PFSK-1 (cell line): ENCODE data around the gene MAFG.

Source experiments
- FOXP2 ChIP-seq: optimal IDR thresholded peaks from 2 replicates; pipeline ENCODE3; 2011; ENCODE audit warnings: borderline replicate concordance, control low read depth, inconsistent platforms; ENCODE audit not compliant: insufficient read depth; ENCODE audit errors: extremely low read length, extremely low read depth
- POLR2AphosphoS5 ChIP-seq: IDR thresholded peaks from 2 replicates; pipeline ENCODE4 v1.6.1; 2012; ENCODE audit warnings: low read depth, mild to moderate bottlenecking, control low read depth, low read length, moderate library complexity
- REST ChIP-seq, 2 experiments: IDR thresholded peaks; 2 replicates each; pipeline versions ENCODE4 v1.6.1 to v1.8.0; 2011 to 2012; ENCODE audit warnings: low read depth in 2 of 2, low read length in 2 of 2, control low read depth in 1 of 2, inconsistent platforms in 1 of 2, mild to moderate bottlenecking in 1 of 2, moderate library complexity in 1 of 2; ENCODE audit not compliant: insufficient read depth in 1 of 2
- SIN3A ChIP-seq: IDR thresholded peaks from 2 replicates; pipeline ENCODE4 v1.6.1; 2012; ENCODE audit warnings: mild to moderate bottlenecking, low read length, moderate library complexity, borderline replicate concordance; ENCODE audit not compliant: insufficient read depth
- TAF1 ChIP-seq: IDR thresholded peaks from 2 replicates; pipeline ENCODE4 v1.6.1; 2012; ENCODE audit warnings: low read length, control low read depth, borderline replicate concordance; ENCODE audit not compliant: insufficient read depth

The MAFG gene

GRCh38 chr17:81905424-81905875, 22.1 kb downstream of the MAFG start:
- no peak for TF ChIP-seq SIN3A
- TF ChIP-seq TAF1: no peak
- TF ChIP-seq POLR2AphosphoS5: no peak
- no peak for TF ChIP-seq REST (IDR thresholded peaks at IDR 0.05; ENCODE audit: insufficient read depth in 1 of 2, low read depth in 2 of 2, low read length in 2 of 2)
- no peak for TF ChIP-seq FOXP2

DNA sequence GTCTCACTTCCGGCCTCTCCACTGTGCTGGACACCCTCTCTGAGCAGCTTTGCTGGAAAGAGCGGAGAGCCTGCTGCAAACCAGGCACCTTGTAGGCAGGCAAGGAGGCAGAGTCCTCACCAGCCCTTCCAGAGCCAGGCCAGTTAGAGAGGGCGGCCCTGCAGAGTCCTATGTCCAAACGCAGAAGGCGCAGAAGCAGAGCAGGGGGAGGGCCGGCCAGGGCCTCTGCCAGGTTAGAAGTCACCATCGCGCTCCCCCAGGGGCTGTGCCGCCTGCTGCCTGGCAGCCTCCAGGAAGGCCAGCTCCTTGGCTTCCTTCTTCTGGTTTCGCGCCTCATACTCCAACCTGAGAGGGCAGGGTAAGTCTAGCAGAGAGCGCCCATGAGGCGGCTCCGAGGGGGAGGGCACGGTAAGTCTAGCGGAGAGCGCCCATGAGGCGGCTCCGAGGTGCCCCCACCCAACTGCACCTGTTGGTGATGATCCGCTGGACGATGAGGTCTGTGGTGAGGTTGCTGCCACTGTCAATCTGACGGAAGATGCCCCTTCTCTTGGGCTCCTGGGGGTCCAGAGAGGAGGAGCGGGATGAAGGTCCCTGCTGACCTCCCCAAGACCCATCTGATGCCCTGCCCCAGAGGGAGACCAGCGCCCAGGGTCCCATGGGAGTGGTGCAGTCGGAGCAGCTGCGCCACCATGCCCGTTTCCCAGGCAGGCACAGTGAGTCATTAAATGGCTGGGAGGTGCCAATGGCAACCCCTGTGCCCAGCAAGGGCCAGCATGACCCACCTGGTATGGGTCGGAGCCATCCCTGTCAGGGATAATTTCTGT, 22.7 kb downstream of the MAFG start:
- no peak for TF ChIP-seq REST (IDR thresholded peaks at IDR 0.05; ENCODE audit: insufficient read depth in 1 of 2, low read depth in 2 of 2, low read length in 2 of 2)

DNA sequence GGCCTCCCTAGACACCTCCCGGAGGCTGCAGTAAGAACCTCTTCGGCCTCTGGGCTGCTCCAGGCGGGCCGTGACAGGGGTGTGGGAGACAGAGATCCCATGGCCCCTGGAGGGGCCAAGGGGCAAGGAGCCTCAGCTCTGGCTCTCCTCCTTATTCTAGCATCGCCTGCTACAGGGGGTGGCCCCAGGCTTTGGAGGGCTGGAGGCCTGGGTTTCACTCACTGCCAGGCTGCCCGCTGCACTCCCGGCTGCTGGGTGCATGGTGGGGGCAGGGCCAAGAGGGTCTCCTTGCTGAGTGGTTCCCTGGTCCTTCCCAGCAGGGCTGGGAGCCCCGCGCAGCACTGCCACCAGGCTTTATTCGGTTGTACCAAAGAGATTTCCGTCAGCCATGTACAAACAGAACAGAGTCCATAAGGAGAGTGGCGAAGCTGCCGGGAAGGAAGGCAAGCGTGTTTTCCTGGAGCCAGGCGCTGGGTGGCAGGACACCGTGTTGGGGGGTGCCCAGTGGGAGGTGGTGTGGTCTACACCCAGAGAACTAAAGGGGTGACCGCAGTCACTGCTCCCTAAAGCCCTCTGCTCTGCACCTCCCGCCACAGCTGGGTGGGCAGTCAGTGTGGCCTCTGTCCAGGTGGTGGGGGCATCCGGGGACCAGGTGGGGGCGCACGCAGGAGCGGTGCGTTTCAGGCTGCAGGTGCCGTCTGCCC, 23.5 kb downstream of the MAFG start:
- TF ChIP-seq POLR2AphosphoS5: no peak
- no peak for TF ChIP-seq REST (IDR thresholded peaks at IDR 0.05; ENCODE audit: insufficient read depth in 1 of 2, low read depth in 2 of 2, low read length in 2 of 2)
- TF ChIP-seq FOXP2: no peak
- no peak for TF ChIP-seq SIN3A
- TF ChIP-seq TAF1: no peak

DNA sequence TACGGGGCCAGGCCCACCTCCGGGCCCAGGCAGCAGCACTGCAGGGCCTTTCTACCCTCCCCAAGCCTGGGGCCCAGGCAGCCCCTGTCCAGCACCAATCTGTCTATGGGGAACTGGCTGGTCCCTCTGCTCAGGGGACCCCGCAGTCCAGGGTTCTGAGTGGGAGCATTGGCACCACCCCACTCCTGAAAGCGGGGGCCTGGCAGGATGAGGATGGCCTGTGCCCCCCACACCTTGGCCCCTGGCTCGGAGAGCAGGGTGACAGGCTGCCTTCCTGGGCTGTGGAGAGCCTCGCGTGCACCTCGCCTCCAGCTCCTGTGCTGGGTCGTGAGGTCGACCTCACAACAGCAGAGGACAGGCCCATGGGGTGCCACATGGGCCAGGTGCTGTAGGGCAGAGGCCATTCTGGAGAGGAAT, 24.1 kb downstream of the MAFG start:
- TF ChIP-seq SIN3A (no peak), POLR2AphosphoS5 (no peak), FOXP2 (no peak), REST (IDR thresholded peaks at IDR 0.05; ENCODE audit: insufficient read depth in 1 of 2, low read depth in 2 of 2, low read length in 2 of 2) (no peak), TAF1 (no peak)
